T-cell (primary cell): ENCODE measurements around the gene PLXNA2. TPM values are rescaled to one million over a fixed set of nuclear protein-coding genes. Genes with fewer than 3 reads are reported as not detected.

Experiments
- ATAC-seq, 4 experiments: fragments of 200-7000 bp in 3 of 4; fragments of 150-1000 bp in 1 of 4; cut with Tn5 transposase; replicated peaks in 1 of 4; 1 replicate in 3 of 4; 2 replicates in 1 of 4; pipeline ENCODE4 v1.10.0; 2021; ENCODE audit warnings: moderate library complexity in 3 of 4, mild to moderate bottlenecking in 2 of 4, moderate number of reproducible peaks in 1 of 4
- CTCF ChIA-PET, 2 donors: fragments of 300-600 bp; sonication (Branson Sonifier 250); formaldehyde crosslinking; loops; one replicate each; lab custom pipeline; 2022; ENCODE audit warnings: antibody characterized with exemption in 2 of 2; lab: Charles Lee
- POLR2A ChIA-PET, 2 donors: fragments of 300-600 bp; sonication (Branson Sonifier 250); formaldehyde crosslinking; loops; one replicate each; lab custom pipeline; 2022; ENCODE audit warnings: antibody characterized with exemption in 2 of 2; lab: Charles Lee
- DNase-seq, 35 experiments: peaks; one replicate each; pipeline versions ENCODE4 v3.0.0 to v3.0.0-alpha.2; 2013 to 2023
- H3K27ac ChIP-seq: one replicate; pipeline ENCODE4 v1.5.1; 2013; ENCODE audit warnings: low read length
- H3K27me3 ChIP-seq, 2 experiments: replicated peaks in 1 of 2; 1 replicate in 1 of 2; 2 replicates in 1 of 2; pipeline versions ENCODE4 v1.6.1 to v1.7.0; 2013; ENCODE audit warnings: low read length in 1 of 2, mixed read lengths in 1 of 2; ENCODE audit not compliant: control insufficient read depth in 2 of 2, insufficient read depth in 2 of 2; ENCODE audit errors: extremely low read depth in 1 of 2
- H3K36me3 ChIP-seq, 2 donors: 1 replicate in 1 of 2; 2 replicates in 1 of 2; pipeline versions ENCODE4 v1.6.1 to v1.7.0; 2013; ENCODE audit warnings: low read length in 1 of 2; ENCODE audit not compliant: control insufficient read depth in 2 of 2, insufficient read depth in 1 of 2; ENCODE audit errors: extremely low read depth in 1 of 2
- H3K4me1 ChIP-seq, 2 experiments: 1 replicate in 1 of 2; 2 replicates in 1 of 2; pipeline versions ENCODE4 v1.6.1 to v1.7.0; 2013; ENCODE audit warnings: low read length in 2 of 2, mixed read lengths in 1 of 2; ENCODE audit not compliant: insufficient read depth in 2 of 2, control insufficient read depth in 1 of 2; ENCODE audit errors: extremely low read depth in 1 of 2
- H3K4me3 ChIP-seq, 2 donors: 1 replicate in 1 of 2; 2 replicates in 1 of 2; pipeline versions ENCODE4 v1.5.1 to v1.7.0; 2013; ENCODE audit warnings: mild to moderate bottlenecking in 2 of 2, low read length in 1 of 2, moderate library complexity in 1 of 2; ENCODE audit not compliant: control insufficient read depth in 1 of 2; ENCODE audit errors: extremely low read depth in 1 of 2
- H3K9me3 ChIP-seq: 2 replicates; pipeline ENCODE4 v1.7.0; 2013
- H3K27ac Mint-ChIP-seq, 2 donors: one replicate each; pipeline ENCODE4 v1.8.0; 2020 to 2021; ENCODE audit warnings: mild to moderate bottlenecking in 2 of 2, mixed read lengths in 2 of 2
- H3K27me3 Mint-ChIP-seq, 2 donors: one replicate each; pipeline ENCODE4 v1.8.0; 2021 to 2022; ENCODE audit warnings: mixed read lengths in 2 of 2
- H3K36me3 Mint-ChIP-seq: one replicate; pipeline ENCODE4 v1.8.0; 2021; ENCODE audit warnings: mixed read lengths
- H3K4me1 Mint-ChIP-seq, 3 donors: one replicate each; pipeline ENCODE4 v1.8.0; 2020 to 2022; ENCODE audit warnings: mixed read lengths in 3 of 3, mild to moderate bottlenecking in 1 of 3
- H3K4me3 Mint-ChIP-seq, 3 donors: one replicate each; pipeline ENCODE4 v1.8.0; 2020 to 2022; ENCODE audit warnings: mild to moderate bottlenecking in 3 of 3, mixed read lengths in 3 of 3, moderate library complexity in 3 of 3
- H3K9me3 Mint-ChIP-seq, 3 donors: one replicate each; pipeline ENCODE4 v1.8.0; 2020 to 2022; ENCODE audit warnings: mixed read lengths in 3 of 3
- WGBS: methylation state at CpG from one replicate; pipeline ENCODE4 v1.1.5; 2013; ENCODE audit warnings: missing lambda C conversion rate; ENCODE audit not compliant: insufficient coverage; 5-methylcytosine and 5-hydroxymethylcytosine counted together
- total RNA-seq, 35 experiments: library from RNA in 6 of 35; stranded (reverse) in 6 of 35; fragments of 120-200 nt in 1 of 35; gene quantifications; one replicate each; pipeline versions ENCODE4 v1.2.1 to v1.2.4 and lab custom pipeline; 2013 to 2026

PLXNA2 gene
- total RNA-seq, 5 donors from 2014 or later (not counting 1 experiment from before 2014, with no cell fraction given), result 1.3 to 2.6 (median 2.2) TPM

DNA sequence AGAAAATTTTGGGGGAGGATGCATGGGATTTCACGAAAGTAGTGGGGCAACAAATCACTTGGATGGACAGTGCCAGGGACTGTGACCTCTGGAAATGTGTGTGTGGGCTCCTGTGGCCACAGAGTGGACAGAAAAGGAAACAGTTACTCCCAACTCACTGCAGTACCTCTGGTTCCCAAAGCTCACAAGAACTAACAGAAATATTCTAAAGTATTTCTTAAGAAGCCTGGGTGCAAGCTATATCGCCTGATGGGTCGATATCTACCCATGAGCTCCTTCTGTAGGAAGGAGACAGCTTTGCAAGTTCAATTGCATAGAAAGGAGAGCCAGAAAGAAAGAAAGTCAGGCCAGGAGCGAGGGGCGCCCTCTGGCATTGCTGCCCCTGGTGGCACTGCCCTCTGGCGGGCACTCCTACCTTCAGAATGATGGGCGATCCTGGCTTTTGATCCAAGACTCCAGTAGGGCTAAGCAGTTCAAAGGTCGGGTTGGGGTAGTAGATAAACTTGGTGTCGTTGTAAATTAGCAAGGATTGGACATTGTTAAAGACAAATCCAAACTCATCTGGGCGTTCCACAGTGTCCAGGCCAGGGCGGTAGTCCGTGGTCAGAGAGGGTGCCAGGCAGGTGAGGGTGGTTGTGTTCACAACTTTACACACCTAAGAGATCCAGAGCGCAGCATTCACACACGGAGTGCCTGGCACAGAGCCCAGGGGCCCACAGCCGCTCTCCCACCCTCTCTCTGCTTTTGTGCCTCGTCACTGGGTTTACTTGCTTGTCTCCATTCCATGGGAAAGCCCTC is 198.5 kb downstream of the PLXNA2 start:
- Mint-ChIP-seq H3K27me3 (peaks cover 0 to 7% of the 10 kb centered on the region in 2 donors), H3K36me3 (no peaks in the 10 kb centered on the region), H3K27ac (no peak overlapping the region), H3K4me1 (peaks cover 0 to 8% (median 7%) of the 10 kb centered on the region in 3 donors), H3K4me3 (no peak overlapping the region), H3K9me3 (no peaks in the 10 kb centered on the region)
- ATAC-seq, result no peak
- Histone ChIP-seq H3K27ac (no peak overlapping the region), H3K27me3 (peaks cover 0 to 21% of the 10 kb centered on the region in 2 experiments), H3K4me3 (no peak overlapping the region), H3K4me1 (peaks cover 0 to 5% of the 10 kb centered on the region in 2 experiments), H3K9me3 (no peaks in the 10 kb centered on the region), H3K36me3 (no peaks in the 10 kb centered on the region)
- ChIA-PET CTCF (no interaction called here), POLR2A (no interaction called here)
- 94% methylated on average over 6 of the region's 16 CpGs for WGBS
- no peak for DNase-seq

DNA sequence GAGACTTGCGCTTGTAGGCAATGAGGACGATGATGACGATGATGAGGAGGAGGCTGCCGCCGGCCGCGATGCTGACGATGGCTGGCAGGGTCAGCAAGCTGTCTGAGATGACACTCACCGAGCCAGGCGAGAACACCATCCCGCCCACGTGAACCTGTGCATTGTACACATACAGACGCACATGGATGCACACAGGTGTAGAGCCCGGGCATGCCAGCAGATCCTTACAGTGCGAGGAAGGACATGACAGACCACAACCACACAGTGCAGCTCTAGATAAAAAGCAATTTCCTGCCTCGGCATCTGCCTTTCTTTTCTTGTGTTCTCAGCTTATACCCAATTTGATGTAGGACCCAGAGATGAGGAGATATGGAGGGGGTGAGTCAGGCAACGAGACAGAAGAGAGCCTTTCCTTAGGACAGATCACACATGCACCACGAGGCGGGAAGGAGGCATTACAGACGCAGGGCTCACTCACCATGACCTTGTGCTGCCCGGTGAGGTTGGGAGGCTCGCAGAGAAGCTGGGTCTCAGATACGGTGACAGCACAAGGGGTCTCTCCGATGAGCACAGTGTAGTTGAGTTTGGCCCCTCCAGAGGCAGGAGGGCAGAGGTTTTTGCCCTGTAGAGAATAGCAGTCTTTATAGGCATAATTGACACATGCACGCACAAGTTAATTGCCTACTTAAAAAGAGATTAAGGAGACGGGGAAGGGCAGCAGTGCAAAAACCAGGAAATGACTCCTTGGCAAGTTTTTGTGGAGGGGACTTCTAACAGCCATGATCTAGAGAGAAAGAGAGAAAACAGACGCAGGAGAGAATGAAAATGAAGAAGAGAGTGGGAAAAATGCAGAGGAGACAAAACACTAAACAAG is 199.4 kb downstream of the PLXNA2 start:
- Mint-ChIP-seq H3K27ac (no peak overlapping the region), H3K27me3 (peaks cover 0 to 7% of the 10 kb centered on the region in 2 donors), H3K4me1 (peaks cover 0 to 8% (median 7%) of the 10 kb centered on the region in 3 donors), H3K36me3 (no peaks in the 10 kb centered on the region), H3K9me3 (no peaks in the 10 kb centered on the region), H3K4me3 (no peak overlapping the region)
- POLR2A ChIA-PET, result no interaction called here
- no peak for ATAC-seq
- Histone ChIP-seq H3K27me3 (peaks cover 0 to 21% of the 10 kb centered on the region in 2 experiments), H3K9me3 (no peaks in the 10 kb centered on the region), H3K4me3 (no peak overlapping the region), H3K4me1 (peaks cover 0 to 5% of the 10 kb centered on the region in 2 experiments), H3K36me3 (no peaks in the 10 kb centered on the region), H3K27ac (no peak overlapping the region)
- CTCF ChIA-PET, result no interaction called here
- no peak for DNase-seq
- WGBS, result 60% methylated on average over 22 of the region's 27 CpGs

DNA sequence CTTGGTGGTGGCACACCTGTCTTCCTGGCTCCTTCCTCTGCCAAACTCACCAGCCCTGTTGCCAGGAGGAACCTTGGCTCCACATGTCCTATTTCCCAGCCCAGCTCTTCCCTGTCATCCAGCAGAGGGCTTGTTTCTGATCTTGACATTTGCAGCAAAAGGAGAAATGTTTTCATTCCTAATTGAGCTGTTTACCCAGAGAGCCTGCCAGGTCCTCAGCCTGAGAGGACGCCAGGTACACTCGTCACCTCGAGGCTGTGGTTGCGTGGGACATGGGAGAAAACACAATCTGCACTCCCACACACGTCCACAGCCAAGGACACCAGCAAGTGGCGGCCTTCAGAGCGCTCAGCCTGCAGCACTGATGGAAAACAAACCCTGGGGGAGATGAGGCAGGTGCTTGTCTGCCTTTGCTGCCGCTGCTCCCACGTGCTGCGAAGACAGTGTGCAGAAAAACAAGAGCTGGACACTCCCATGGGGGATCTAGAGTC is 200.4 kb downstream of the PLXNA2 start:
- ATAC-seq (no peak), DNase-seq (no peak)
- Mint-ChIP-seq H3K36me3 (no peaks in the 10 kb centered on the region), H3K9me3 (no peaks in the 10 kb centered on the region), H3K4me1 (peaks cover 0 to 8% (median 7%) of the 10 kb centered on the region in 3 donors), H3K4me3 (no peak overlapping the region), H3K27me3 (peaks cover 0 to 7% of the 10 kb centered on the region in 2 donors), H3K27ac (no peak overlapping the region)
- H3K27me3 ChIP-seq, result peaks cover 0 to 20% of the 10 kb centered on the region in 2 experiments
- no peaks in the 10 kb centered on the region for H3K36me3 ChIP-seq
- H3K4me3 ChIP-seq, result no peak overlapping the region
- CTCF ChIA-PET, result no interaction called here
- WGBS, result 58% methylated on average over 5 of the region's 10 CpGs
- no peak overlapping the region for H3K27ac ChIP-seq
- POLR2A ChIA-PET, result no interaction called here
- H3K4me1 ChIP-seq, result peaks cover 0 to 3% of the 10 kb centered on the region in 2 experiments
- no peaks in the 10 kb centered on the region for H3K9me3 ChIP-seq

DNA sequence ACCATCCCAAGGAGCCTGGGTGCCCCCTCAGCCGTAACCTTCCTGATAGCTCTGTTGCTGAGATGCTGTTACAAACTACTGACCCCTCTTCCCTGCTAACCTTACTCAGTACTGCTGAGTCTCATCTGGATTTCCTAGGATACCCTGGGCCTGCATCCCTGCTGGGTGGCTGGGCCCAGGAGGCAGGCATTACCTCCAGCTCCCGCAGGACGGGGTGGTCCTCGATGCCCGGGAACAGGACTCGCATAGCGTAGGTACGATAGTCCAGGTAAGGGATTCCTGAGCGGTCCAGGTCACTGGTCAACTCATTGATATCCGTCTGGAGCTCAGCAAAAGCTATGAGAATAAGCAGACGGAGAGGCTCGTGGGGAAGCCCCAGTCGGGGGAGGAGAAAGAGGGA is 201.3 kb downstream of the PLXNA2 start:
- Mint-ChIP-seq H3K27ac (no peak overlapping the region), H3K36me3 (no peaks in the 10 kb centered on the region), H3K4me3 (no peak overlapping the region), H3K4me1 (peaks cover 0 to 8% (median 7%) of the 10 kb centered on the region in 3 donors), H3K9me3 (no peaks in the 10 kb centered on the region), H3K27me3 (peaks cover 0 to 7% of the 10 kb centered on the region in 2 donors)
- DNase-seq, result no peak
- no peaks in the 10 kb centered on the region for H3K9me3 ChIP-seq
- ATAC-seq, result no peak
- H3K4me1 ChIP-seq, result peaks cover 0 to 3% of the 10 kb centered on the region in 2 experiments
- no peak overlapping the region for H3K4me3 ChIP-seq
- H3K36me3 ChIP-seq, result no peaks in the 10 kb centered on the region
- H3K27ac ChIP-seq, result no peak overlapping the region
- ChIA-PET POLR2A (no interaction called here), CTCF (interaction anchor here in 1 of 2 donors (0.6 kb wide), 1 partner anchor 21 kb away, joined by 5 read pairs; no protein-coding TSS in a partner anchor)
- WGBS, result 91% methylated on average over 11 of the region's 13 CpGs
- H3K27me3 ChIP-seq, result peaks cover 0 to 15% of the 10 kb centered on the region in 2 experiments

DNA sequence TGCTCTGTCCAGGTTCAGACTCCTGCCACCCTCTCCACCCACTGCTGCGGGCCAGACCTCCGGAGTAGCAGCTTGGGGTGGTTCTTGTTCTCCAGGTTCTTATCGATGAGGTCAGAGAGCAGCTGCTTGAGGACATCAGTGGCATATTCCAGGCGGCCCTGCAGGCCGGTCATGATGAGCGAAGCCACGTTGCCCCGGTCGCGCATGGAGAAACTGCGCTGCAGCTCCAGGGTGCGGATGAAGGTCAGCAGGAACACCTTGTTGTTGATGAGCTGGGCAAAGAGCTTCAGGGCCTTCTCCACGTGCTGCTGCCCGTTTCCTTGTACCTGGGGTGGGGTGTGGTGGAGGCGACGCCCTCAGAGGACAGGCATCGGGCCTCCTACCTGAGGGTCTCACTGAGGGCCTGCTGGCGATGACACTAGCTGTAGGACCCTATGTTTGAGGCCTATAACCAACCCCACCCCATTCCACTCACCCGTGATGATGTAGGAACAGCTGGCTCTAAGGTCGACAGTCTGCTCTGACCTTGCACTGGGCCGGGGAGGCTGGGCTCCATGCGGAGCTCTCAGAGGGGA is 202.1 kb downstream of the PLXNA2 start:
- Histone ChIP-seq H3K4me3 (no peak overlapping the region), H3K27me3 (peaks cover 0 to 12% of the 10 kb centered on the region in 2 experiments), H3K36me3 (no peaks in the 10 kb centered on the region), H3K9me3 (no peaks in the 10 kb centered on the region), H3K4me1 (peaks cover 0 to 3% of the 10 kb centered on the region in 2 experiments), H3K27ac (no peak overlapping the region)
- ChIA-PET POLR2A (no interaction called here), CTCF (interaction anchor here in 1 of 2 donors (0.6 kb wide), 1 partner anchor 21 kb away, joined by 5 read pairs; no protein-coding TSS in a partner anchor)
- peaks cover 0 to 7% of the 10 kb centered on the region in 2 donors for H3K27me3 Mint-ChIP-seq
- no peak overlapping the region for H3K4me3 Mint-ChIP-seq
- no peaks in the 10 kb centered on the region for H3K36me3 Mint-ChIP-seq
- DNase-seq (no peak), ATAC-seq (no peak)
- WGBS, result 93% methylated on average over 14 of the region's 22 CpGs
- H3K9me3 Mint-ChIP-seq, result no peaks in the 10 kb centered on the region
- H3K27ac Mint-ChIP-seq, result no peak overlapping the region
- H3K4me1 Mint-ChIP-seq, result peaks cover 0 to 8% (median 7%) of the 10 kb centered on the region in 3 donors

DNA sequence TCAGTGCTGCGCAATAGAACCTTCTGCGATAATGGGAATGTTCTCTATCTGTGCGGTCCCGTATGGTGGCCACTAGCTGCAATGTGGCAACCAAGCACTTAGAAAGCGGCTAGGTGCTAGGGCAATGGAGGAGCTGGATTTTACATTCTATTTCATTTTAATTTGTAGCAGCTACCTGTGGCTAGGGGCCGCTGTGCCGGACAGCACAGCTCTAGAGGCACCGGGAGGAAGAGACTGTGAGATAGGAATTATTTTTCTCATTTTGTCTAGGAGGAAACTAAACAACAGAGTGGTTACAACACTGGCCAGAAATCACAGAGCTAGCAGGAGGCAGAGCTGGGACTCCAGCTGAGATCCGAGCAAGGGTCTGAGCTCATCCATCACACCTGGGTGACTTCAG is 202.7 kb downstream of the PLXNA2 start:
- Histone ChIP-seq H3K27ac (no peak overlapping the region), H3K9me3 (no peaks in the 10 kb centered on the region), H3K4me1 (peaks cover 0 to 3% of the 10 kb centered on the region in 2 experiments), H3K4me3 (no peak overlapping the region), H3K36me3 (no peaks in the 10 kb centered on the region), H3K27me3 (peaks cover 0 to 12% of the 10 kb centered on the region in 2 experiments)
- ATAC-seq (no peak), DNase-seq (no peak)
- WGBS, result 94% methylated on average over 6 of the region's 9 CpGs
- no peaks in the 10 kb centered on the region for H3K36me3 Mint-ChIP-seq
- peaks cover 0 to 8% (median 7%) of the 10 kb centered on the region in 3 donors for H3K4me1 Mint-ChIP-seq
- POLR2A ChIA-PET, result no interaction called here
- H3K9me3 Mint-ChIP-seq, result no peaks in the 10 kb centered on the region
- H3K4me3 Mint-ChIP-seq, result no peak overlapping the region
- peaks cover 0 to 7% of the 10 kb centered on the region in 2 donors for H3K27me3 Mint-ChIP-seq
- CTCF ChIA-PET, result interaction anchor here in 1 of 2 donors (0.9 kb wide), 1 partner anchor 203 kb away, joined by 3 read pairs; no protein-coding TSS in a partner anchor
- no peak overlapping the region for H3K27ac Mint-ChIP-seq
